ENCODE results near the gene PAX1.

The PAX1 gene

DNA sequence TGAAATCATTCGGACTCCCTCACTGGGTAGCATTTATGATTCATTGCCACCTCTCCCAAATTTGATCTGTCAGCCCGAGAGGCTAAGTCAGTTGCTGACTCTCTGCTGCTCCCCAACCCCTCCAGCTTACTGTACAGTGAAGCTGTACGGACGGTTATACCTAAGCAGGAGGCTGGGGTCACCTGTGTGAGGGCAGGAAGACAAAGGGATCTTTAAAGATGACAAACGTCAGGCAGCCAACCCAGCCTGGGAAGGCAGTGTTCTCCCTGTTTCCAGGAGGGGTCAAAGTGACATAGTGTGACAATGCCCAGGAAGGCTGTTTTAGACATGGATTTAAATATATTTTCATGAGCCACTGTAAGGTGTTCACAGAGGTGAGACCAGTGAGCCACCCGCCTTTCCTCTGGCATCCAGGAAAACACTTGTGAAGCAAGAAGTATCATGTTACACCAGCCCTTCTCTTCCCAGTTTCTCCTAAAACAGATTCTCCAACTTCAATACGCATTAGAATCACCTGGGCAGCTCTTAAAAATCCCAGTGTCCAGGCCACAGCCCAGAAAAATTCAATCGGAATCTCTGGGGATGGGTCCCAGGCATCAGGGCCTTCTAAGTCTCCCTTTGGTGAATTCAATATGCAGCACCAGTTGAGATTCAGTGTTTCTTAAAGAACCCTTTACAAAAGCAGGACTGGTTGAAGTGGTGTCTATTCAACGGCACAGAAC, 6.8 kb upstream of the PAX1 start:
- H3K4me3 ChIP-seq (ENCODE audit: low read depth in 1 of 2, low read length in 1 of 2): no peak overlapping the region
- no peaks in the 10 kb centered on the region for H3K4me1 ChIP-seq (ENCODE audit: control insufficient read depth in 1 of 2, insufficient read depth in 1 of 2, low read depth in 1 of 2, low read length in 1 of 2)
- H3K27ac ChIP-seq: no peak overlapping the region
- peaks cover 99% of the 10 kb centered on the region for H3K27me3 ChIP-seq
- TF ChIP-seq, protein P1, sequence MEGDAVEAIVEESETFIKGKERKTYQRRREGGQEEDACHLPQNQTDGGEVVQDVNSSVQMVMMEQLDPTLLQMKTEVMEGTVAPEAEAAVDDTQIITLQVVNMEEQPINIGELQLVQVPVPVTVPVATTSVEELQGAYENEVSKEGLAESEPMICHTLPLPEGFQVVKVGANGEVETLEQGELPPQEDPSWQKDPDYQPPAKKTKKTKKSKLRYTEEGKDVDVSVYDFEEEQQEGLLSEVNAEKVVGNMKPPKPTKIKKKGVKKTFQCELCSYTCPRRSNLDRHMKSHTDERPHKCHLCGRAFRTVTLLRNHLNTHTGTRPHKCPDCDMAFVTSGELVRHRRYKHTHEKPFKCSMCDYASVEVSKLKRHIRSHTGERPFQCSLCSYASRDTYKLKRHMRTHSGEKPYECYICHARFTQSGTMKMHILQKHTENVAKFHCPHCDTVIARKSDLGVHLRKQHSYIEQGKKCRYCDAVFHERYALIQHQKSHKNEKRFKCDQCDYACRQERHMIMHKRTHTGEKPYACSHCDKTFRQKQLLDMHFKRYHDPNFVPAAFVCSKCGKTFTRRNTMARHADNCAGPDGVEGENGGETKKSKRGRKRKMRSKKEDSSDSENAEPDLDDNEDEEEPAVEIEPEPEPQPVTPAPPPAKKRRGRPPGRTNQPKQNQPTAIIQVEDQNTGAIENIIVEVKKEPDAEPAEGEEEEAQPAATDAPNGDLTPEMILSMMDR (IDR thresholded peaks at IDR 0.05): no peak
- no peaks in the 10 kb centered on the region for H3K9me3 ChIP-seq
- no peaks in the 10 kb centered on the region for H3K36me3 ChIP-seq

- Histone ChIP-seq H3K4me1 (ENCODE audit: control insufficient read depth in 1 of 2, insufficient read depth in 1 of 2, low read depth in 1 of 2, low read length in 1 of 2) (no peaks in the 10 kb centered on the region), H3K27me3 (peaks cover 99% of the 10 kb centered on the region), H3K9me3 (no peaks in the 10 kb centered on the region), H3K27ac (no peak overlapping the region), H3K4me3 (ENCODE audit: low read depth in 1 of 2, low read length in 1 of 2) (no peak overlapping the region), H3K36me3 (no peaks in the 10 kb centered on the region)
- TF ChIP-seq, protein P1 (IDR thresholded peaks at IDR 0.05): no peak
Observed at GRCh38 chr20:21699216-21699508, 6.3 kb upstream of the PAX1 start.

DNA sequence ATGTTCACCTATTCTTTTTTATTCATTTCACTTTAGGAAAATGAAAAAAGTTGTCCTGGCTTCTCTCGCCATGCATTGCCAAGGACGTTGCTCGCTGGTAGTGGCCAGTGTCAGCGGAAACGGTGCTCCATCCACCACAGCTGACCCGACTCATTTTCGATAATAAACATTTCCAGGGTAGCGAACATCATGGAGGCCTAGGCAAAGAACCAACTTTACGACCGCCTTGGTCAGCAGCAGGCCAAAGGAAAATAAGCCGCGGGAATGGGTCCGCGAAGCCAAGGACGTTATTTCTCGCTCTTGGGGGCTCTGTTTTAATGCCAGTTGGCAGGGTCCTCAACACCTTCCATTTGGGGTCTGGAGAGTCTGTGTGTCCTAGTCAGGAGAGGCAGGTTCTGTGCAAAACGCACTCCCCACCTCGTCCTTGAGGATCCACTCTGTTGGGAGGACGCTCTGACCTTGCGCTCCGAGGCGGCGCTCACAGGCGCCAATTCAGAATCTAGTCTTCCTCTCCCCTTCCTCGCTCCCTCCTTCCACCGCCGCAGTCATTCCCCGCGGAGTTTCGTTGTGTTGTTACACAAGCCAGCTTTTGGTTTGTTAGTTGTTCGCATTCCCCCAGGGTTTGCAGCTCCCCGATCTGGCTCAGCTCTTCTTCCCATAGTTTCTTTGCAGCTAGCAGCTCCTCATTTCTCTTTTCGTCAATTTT, 4.1 kb upstream of the PAX1 start:
- Histone ChIP-seq H3K27me3 (peaks cover 100% of the 10 kb centered on the region), H3K4me1 (ENCODE audit: control insufficient read depth in 1 of 2, insufficient read depth in 1 of 2, low read depth in 1 of 2, low read length in 1 of 2) (no peaks in the 10 kb centered on the region), H3K27ac (no peak overlapping the region), H3K9me3 (no peaks in the 10 kb centered on the region), H3K36me3 (no peaks in the 10 kb centered on the region), H3K4me3 (ENCODE audit: low read depth in 1 of 2, low read length in 1 of 2) (no peak overlapping the region)
- TF ChIP-seq, protein P1 (IDR thresholded peaks at IDR 0.05): no peak

- TF ChIP-seq, protein P1 (IDR thresholded peaks at IDR 0.05): no peak
- H3K27me3 ChIP-seq: peaks cover 100% of the 10 kb centered on the region
Observed at GRCh38 chr20:21702016-21702415, 3.4 kb upstream of the PAX1 start.

DNA sequence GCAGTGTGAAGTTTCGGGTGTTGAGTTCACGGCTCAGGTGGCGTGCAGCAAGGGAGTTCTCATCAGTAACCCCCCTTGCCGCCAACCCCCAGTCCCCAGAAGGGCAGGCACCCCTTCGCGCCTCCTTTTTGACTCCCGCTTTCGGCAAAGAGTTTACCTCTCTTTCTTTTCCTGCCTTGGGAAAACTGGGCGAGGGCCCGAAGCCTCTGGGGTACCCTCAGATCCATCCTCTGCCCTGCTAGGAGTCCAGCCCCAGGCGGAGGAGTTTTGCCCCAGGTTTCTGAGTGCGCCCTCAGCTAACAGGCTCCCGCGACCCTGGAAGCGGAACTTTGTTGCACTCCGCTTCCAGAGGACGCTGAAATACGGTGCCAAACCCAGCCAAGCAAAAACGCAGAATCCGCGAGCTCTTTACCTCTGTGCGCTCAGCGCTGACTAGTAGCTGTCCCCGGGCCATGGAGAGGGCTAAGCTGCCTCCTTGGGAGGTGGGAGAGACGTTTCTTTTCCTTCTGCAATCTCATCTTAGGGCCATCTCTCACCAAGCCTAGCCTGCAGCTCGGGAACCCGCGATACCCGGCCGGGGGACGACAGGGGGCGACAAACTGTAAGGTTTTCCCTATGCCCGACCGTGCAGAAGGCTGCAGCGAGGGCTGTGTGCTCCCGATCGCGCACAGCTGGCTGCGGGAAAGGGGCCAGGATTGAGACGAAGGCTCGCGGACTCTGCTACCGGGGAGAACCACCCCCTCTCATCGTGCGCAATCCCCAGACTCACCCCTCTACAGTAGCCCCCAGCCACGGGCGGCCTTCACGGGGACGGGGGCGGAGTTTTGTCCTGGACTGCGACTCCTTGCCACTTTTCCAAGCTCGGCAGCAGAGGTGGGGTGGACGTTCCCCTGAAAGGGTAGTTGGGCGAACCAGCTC, 2.7 kb upstream of the PAX1 start:
- Histone ChIP-seq H3K36me3 (no peaks in the 10 kb centered on the region), H3K27me3 (peaks cover 100% of the 10 kb centered on the region), H3K9me3 (no peaks in the 10 kb centered on the region), H3K27ac (no peak overlapping the region), H3K4me1 (ENCODE audit: control insufficient read depth in 1 of 2, insufficient read depth in 1 of 2, low read depth in 1 of 2, low read length in 1 of 2) (no peaks in the 10 kb centered on the region), H3K4me3 (ENCODE audit: low read depth in 1 of 2, low read length in 1 of 2) (no peak overlapping the region)
- TF ChIP-seq, protein P1 (IDR thresholded peaks at IDR 0.05): no peak

More at GRCh38 chr20:21702016-21702415, 3.4 kb upstream of the PAX1 start:
- Histone ChIP-seq H3K4me3 (ENCODE audit: low read depth in 1 of 2, low read length in 1 of 2) (no peak overlapping the region), H3K27ac (no peak overlapping the region), H3K9me3 (no peaks in the 10 kb centered on the region), H3K36me3 (no peaks in the 10 kb centered on the region), H3K4me1 (ENCODE audit: control insufficient read depth in 1 of 2, insufficient read depth in 1 of 2, low read depth in 1 of 2, low read length in 1 of 2) (no peaks in the 10 kb centered on the region)
